HepG2 (cell line): ENCODE results near the gene APOC4. TPM values are rescaled to one million over a fixed set of nuclear protein-coding genes. Genes with fewer than 3 reads are reported as not detected.

ENCODE experiments used
- ARHGAP35 ChIP-seq: sonication (generic); formaldehyde crosslinking; IDR thresholded peaks from 2 replicates; pipeline ENCODE4 v1.9.0; 2022; ENCODE audit warnings: mild to moderate bottlenecking, inconsistent platforms, moderate library complexity, missing genetic modification reagents, borderline replicate concordance
- ATF7 ChIP-seq, 2 experiments: fragments of 450-650 bp in 1 of 2; sonication (generic) in 1 of 2; formaldehyde crosslinking in 1 of 2; IDR thresholded peaks; 2 replicates each; pipeline versions ENCODE4 v1.4.0 to v1.6.1; 2016 to 2020; ENCODE audit warnings: antibody characterized with exemption in 1 of 2, mild to moderate bottlenecking in 1 of 2, missing genetic modification reagents in 1 of 2
- CEBPG ChIP-seq: IDR thresholded peaks from 2 replicates; pipeline ENCODE4 v1.6.1; 2016
- CENPT ChIP-seq: sonication (generic); formaldehyde crosslinking; IDR thresholded peaks from 2 replicates; pipeline ENCODE4 v1.8.0; 2022; ENCODE audit warnings: low read depth, mild to moderate bottlenecking, moderate library complexity, missing genetic modification reagents
- EP300 ChIP-seq, 3 experiments: sonication (generic) in 1 of 3; formaldehyde crosslinking in 1 of 3; IDR thresholded peaks; 2 replicates each; pipeline versions ENCODE4 v1.5.1 to v1.6.1; 2011 to 2020; ENCODE audit warnings: low read depth in 2 of 3, low read length in 2 of 3, borderline replicate concordance in 1 of 3, improper control_type of control experiment in 1 of 3, mild to moderate bottlenecking in 1 of 3, missing genetic modification reagents in 1 of 3, moderate library complexity in 1 of 3
- FOXK1 ChIP-seq: sonication (generic); formaldehyde crosslinking; IDR thresholded peaks from 2 replicates; pipeline ENCODE4 v1.4.0; 2020; ENCODE audit warnings: low read depth, missing genetic modification reagents, borderline replicate concordance
- KDM1A ChIP-seq: IDR thresholded peaks from 2 replicates; pipeline ENCODE4 v1.6.1; 2016; ENCODE audit warnings: missing compliant biosample characterization
- KLF6 ChIP-seq: IDR thresholded peaks from 2 replicates; pipeline ENCODE4 v1.8.0; 2016; ENCODE audit warnings: missing biosample characterization, missing genetic modification reagents
- MNT ChIP-seq: fragments of 450-650 bp; IDR thresholded peaks from 2 replicates; pipeline ENCODE4 v1.6.1; 2016
- NCOR1 ChIP-seq: fragments of 200-600 bp; sonication (generic); IDR thresholded peaks from 2 replicates; pipeline ENCODE4 v1.7.0; 2017; ENCODE audit warnings: antibody characterized with exemption, low read length, borderline replicate concordance
- NFRKB ChIP-seq: fragments of 450-650 bp; IDR thresholded peaks from 2 replicates; pipeline ENCODE4 v1.6.1; 2017
- NONO ChIP-seq, 2 experiments: fragments of 450-650 bp in 1 of 2; sonication (generic) in 1 of 2; formaldehyde crosslinking in 1 of 2; IDR thresholded peaks in 1 of 2; conservative IDR thresholded peaks in 1 of 2; 2 replicates each; pipeline versions ENCODE4 v1.6.1 to v1.8.0; 2017 to 2022; ENCODE audit warnings: mild to moderate bottlenecking in 1 of 2, missing genetic modification reagents in 1 of 2, moderate library complexity in 1 of 2
- NR1H2 ChIP-seq: sonication (generic); formaldehyde crosslinking; IDR thresholded peaks from 2 replicates; pipeline ENCODE4 v1.8.1; 2022; ENCODE audit warnings: low read depth, missing genetic modification reagents, borderline replicate concordance
- NR2F1 ChIP-seq, 2 experiments: fragments of 450-650 bp in 1 of 2; formaldehyde crosslinking in 1 of 2; IDR thresholded peaks; 2 replicates each; pipeline versions ENCODE4 v1.5.0 to v1.6.1; 2016 to 2020; ENCODE audit warnings: mild to moderate bottlenecking in 1 of 2, missing compliant biosample characterization in 1 of 2, missing genetic modification reagents in 1 of 2, moderate library complexity in 1 of 2
- RXRA ChIP-seq: sonication (generic); formaldehyde crosslinking; IDR thresholded peaks from 2 replicates; pipeline ENCODE4 v1.5.1; 2020; ENCODE audit warnings: missing genetic modification reagents
- SMAD3 ChIP-seq: sonication (generic); formaldehyde crosslinking; IDR thresholded peaks from 2 replicates; pipeline ENCODE4 v1.4.0; 2020; ENCODE audit warnings: missing genetic modification reagents
- SP5 ChIP-seq: IDR thresholded peaks from 2 replicates; pipeline ENCODE4 v1.6.1; 2016; ENCODE audit warnings: low read depth, borderline replicate concordance
- TGIF2 ChIP-seq: IDR thresholded peaks from 2 replicates; pipeline ENCODE4 v1.6.1; 2016; ENCODE audit warnings: control low read depth, missing compliant biosample characterization
- ZNF225 ChIP-seq: sonication (generic); formaldehyde crosslinking; IDR thresholded peaks from 2 replicates; pipeline ENCODE4 v1.4.0; 2020; ENCODE audit warnings: mild to moderate bottlenecking, missing genetic modification reagents
- ZNF275 ChIP-seq: sonication (generic); formaldehyde crosslinking; IDR thresholded peaks from 2 replicates; pipeline ENCODE4 v1.8.0; 2022; ENCODE audit warnings: missing genetic modification reagents, mild to moderate bottlenecking, inconsistent platforms, borderline replicate concordance
- ZNF292 ChIP-seq: sonication (generic); formaldehyde crosslinking; IDR thresholded peaks from 2 replicates; pipeline ENCODE4 v1.8.1; 2022; ENCODE audit warnings: mild to moderate bottlenecking, low read depth, missing genetic modification reagents, borderline replicate concordance
- ZNF296 ChIP-seq: sonication (generic); formaldehyde crosslinking; conservative IDR thresholded peaks from 2 replicates; pipeline ENCODE4 v1.5.0; 2020; ENCODE audit warnings: mild to moderate bottlenecking, missing genetic modification reagents
- ZNF446 ChIP-seq: sonication (generic); formaldehyde crosslinking; IDR thresholded peaks from 2 replicates; pipeline ENCODE4 v1.5.0; 2020; ENCODE audit warnings: mild to moderate bottlenecking, missing genetic modification reagents
- ZNF563 ChIP-seq: sonication (generic); formaldehyde crosslinking; IDR thresholded peaks from 2 replicates; pipeline ENCODE4 v1.8.0; 2022; ENCODE audit warnings: mild to moderate bottlenecking, moderate library complexity, missing genetic modification reagents
- ZNF691 ChIP-seq: sonication (generic); formaldehyde crosslinking; IDR thresholded peaks from 2 replicates; pipeline ENCODE4 v1.4.0; 2020; ENCODE audit warnings: missing genetic modification reagents, low read depth, mild to moderate bottlenecking, borderline replicate concordance
- ZSCAN12 ChIP-seq: sonication (generic); formaldehyde crosslinking; IDR thresholded peaks from 2 replicates; pipeline ENCODE4 v1.9.0; 2021; ENCODE audit warnings: mild to moderate bottlenecking, missing genetic modification reagents
- polyA plus RNA-seq, 8 experiments: library from polyadenylated mRNA; depleted of rRNA in 3 of 8; stranded (reverse) in 7 of 8; unstranded in 1 of 8; fragments of >200 nt; fragmentation: Illumina TruSeq in 4 of 8; extraction: Trizol in 4 of 8; gene quantifications; 2 replicates each; pipeline versions ENCODE4 v1.2.1 to v1.2.3, GENCODE V29; 2011 to 2016; ENCODE audit warnings: low read depth in 4 of 8, missing spikeins in 1 of 8, mixed read lengths in 1 of 8; ENCODE audit not compliant: insufficient read depth in 1 of 8
- total RNA-seq, 5 experiments: library from RNA; depleted of rRNA; stranded (reverse); fragments of >200 nt; fragmentation: Illumina TruSeq; extraction: Trizol; gene quantifications; 2 replicates each; pipeline ENCODE4 v1.2.3, GENCODE V29; 2016; ENCODE audit warnings: low read depth in 1 of 5

The APOC4 gene
- total and polyA plus RNA-seq, 2 of the 13 experiments (the other 11 are each of a cell fraction or from before 2014, with no cell fraction given), result 0.46 TPM; not detected in 1

GRCh38 chr19:44912854-44913253, 29.2 kb upstream of the APOC4 start (continued):
- no peak for TF ChIP-seq NONO (IDR thresholded peaks at IDR 0.05)
- peak; percentile 74 for TF ChIP-seq NONO (CRISPR knock-in tag; conservative IDR thresholded peaks at IDR 0.05)
- peak; percentile 61; the same call in 1 of the 2 replicates for TF ChIP-seq FOXK1 (CRISPR knock-in tag)
- TF ChIP-seq CENPT (CRISPR knock-in tag), result no peak
- peak; percentile 94 for TF ChIP-seq CEBPG (CRISPR knock-in tag)
- TF ChIP-seq NCOR1, result peak; percentile 44; the same call in 1 of the 2 replicates
- no peak for TF ChIP-seq ATF7 (IDR thresholded peaks at IDR 0.05)
- peak; percentile 34; the same call in 1 of the 2 replicates for TF ChIP-seq ATF7 (CRISPR knock-in tag; IDR thresholded peaks at IDR 0.05)
- no peak for TF ChIP-seq ZNF446 (CRISPR knock-in tag)
- no peak for TF ChIP-seq ZSCAN12 (CRISPR knock-in tag)
- TF ChIP-seq SMAD3 (CRISPR knock-in tag), result 0 out of 2 replicates have a peak, but pooled peaks have one; percentile 29
- TF ChIP-seq KDM1A, result 0 out of 2 replicates have a peak, but pooled peaks have one; percentile 9
- no peak for TF ChIP-seq ZNF275
- peak; percentile 69 to 84 for TF ChIP-seq NR2F1 (CRISPR knock-in tag; IDR thresholded peaks at IDR 0.05)
- no peak for TF ChIP-seq ZNF296 (CRISPR knock-in tag)
- TF ChIP-seq RXRA, result peak; percentile 99
- 0 out of 2 replicates have a peak, but pooled peaks have one; percentile 25 for TF ChIP-seq SP5 (CRISPR knock-in tag)
- TF ChIP-seq NFRKB, result no peak
- no peak for TF ChIP-seq ZNF563 (CRISPR knock-in tag)
- 0 out of 2 replicates have a peak, but pooled peaks have one; percentile 19 for TF ChIP-seq KLF6 (CRISPR knock-in tag)
- TF ChIP-seq NR1H2 (CRISPR knock-in tag), result peak; percentile 100
- peak; percentile 66 for TF ChIP-seq MNT
- peak; percentile 76; the same call in 1 of the 2 replicates for TF ChIP-seq TGIF2 (CRISPR knock-in tag)
- TF ChIP-seq ARHGAP35 (CRISPR knock-in tag), result no peak
- TF ChIP-seq ZNF225 (CRISPR knock-in tag), result 0 out of 2 replicates have a peak, but pooled peaks have one; percentile 25
- no peak for TF ChIP-seq ZNF292
- TF ChIP-seq ZNF691 (CRISPR knock-in tag), result peak; percentile 37; the same call in 1 of the 2 replicates
- peak in 1 of 2 experiments; percentile 79; a peak in 2 of 4 replicates for TF ChIP-seq EP300 (IDR thresholded peaks at IDR 0.05; ENCODE audit: low read depth in 2 of 2, low read length in 2 of 2)
- TF ChIP-seq EP300 (CRISPR knock-in tag; IDR thresholded peaks at IDR 0.05; ENCODE audit: borderline replicate concordance), result peak; percentile 82
